HEK293 (cell line): ENCODE measurements around the gene GINS2.
A peak's percentile ranks its signal among the peaks of the same experiment; 100 is the strongest.

Experiments used
- CTCF ChIA-PET: fragments of 350-600 bp; formaldehyde crosslinking; extraction: SDS; loops from one replicate; lab custom pipeline; 2021; ENCODE audit warnings: antibody characterized with exemption; lab: Yijun Ruan, JAX
- POLR2A ChIA-PET: fragments of 300-600 bp; formaldehyde crosslinking; extraction: SDS; loops from one replicate; lab custom pipeline; 2020; ENCODE audit warnings: antibody characterized with exemption, inconsistent platforms; lab: Yijun Ruan, JAX
- H3K27ac ChIP-seq: fragments of 200-500 bp; sonication (Bioruptor generic); 2 replicates; pipeline ENCODE4 v1.5.1; 2014; ENCODE audit warnings: low read depth, low read length, control low read depth, inconsistent platforms; ENCODE audit errors: extremely low read depth
- H3K36me3 ChIP-seq, 2 experiments: fragments of 200-500 bp in 1 of 2; sonication (Bioruptor generic) in 1 of 2; 1 replicate in 1 of 2; 2 replicates in 1 of 2; pipeline ENCODE4 v1.5.1; 2014 to 2017; ENCODE audit warnings: inconsistent platforms in 2 of 2, low read length in 2 of 2; ENCODE audit not compliant: control insufficient read depth in 2 of 2, insufficient read depth in 1 of 2
- H3K4me1 ChIP-seq: fragments of 200-500 bp; sonication (Bioruptor generic); 2 replicates; pipeline ENCODE4 v1.5.1; 2014; ENCODE audit warnings: mild to moderate bottlenecking, low read length, inconsistent platforms; ENCODE audit not compliant: control insufficient read depth, insufficient read depth
- H3K4me3 ChIP-seq: 2 replicates; pipeline ENCODE4 v1.5.1; 2011; ENCODE audit warnings: low read depth, mild to moderate bottlenecking, control low read depth, low read length, moderate library complexity
- H3K9me3 ChIP-seq: fragments of 200-500 bp; sonication (Bioruptor generic); 2 replicates; pipeline ENCODE4 v1.5.1; 2014; ENCODE audit warnings: low read depth, low read length, inconsistent platforms; ENCODE audit not compliant: control insufficient read depth, insufficient read depth
- KLF10 ChIP-seq: fragments of 450-650 bp; IDR thresholded peaks from 2 replicates; pipeline ENCODE4 v1.5.1; 2018; ENCODE audit warnings: missing biosample characterization, mild to moderate bottlenecking, missing genetic modification characterization
- KLF16 ChIP-seq: fragments of 450-650 bp; formaldehyde crosslinking; IDR thresholded peaks from 2 replicates; pipeline ENCODE4 v1.5.1; 2017; ENCODE audit warnings: missing biosample characterization, missing genetic modification characterization
- REST ChIP-seq: fragments of 450-650 bp; formaldehyde crosslinking; IDR thresholded peaks from 2 replicates; pipeline ENCODE4 v1.5.1; 2016; ENCODE audit warnings: missing biosample characterization, missing genetic modification characterization
- TRIM28 ChIP-seq: IDR thresholded peaks from 2 replicates; pipeline ENCODE4 v1.6.1; 2011; ENCODE audit warnings: low read length, control low read depth, borderline replicate concordance
- WT1 ChIP-seq: fragments of 450-650 bp; formaldehyde crosslinking; IDR thresholded peaks from 2 replicates; pipeline ENCODE4 v1.5.1; 2016; ENCODE audit warnings: missing biosample characterization, missing genetic modification characterization
- ZBTB44 ChIP-seq: fragments of 450-650 bp; IDR thresholded peaks from 2 replicates; pipeline ENCODE4 v1.5.1; 2018; ENCODE audit warnings: missing biosample characterization, mild to moderate bottlenecking, missing genetic modification characterization
- ZEB2 ChIP-seq: fragments of 450-650 bp; formaldehyde crosslinking; IDR thresholded peaks from 2 replicates; pipeline ENCODE4 v1.5.1; 2016; ENCODE audit warnings: missing biosample characterization, missing genetic modification characterization
- ZFP3 ChIP-seq: fragments of 450-650 bp; formaldehyde crosslinking; IDR thresholded peaks from 2 replicates; pipeline ENCODE4 v1.5.1; 2016; ENCODE audit warnings: low read depth, missing biosample characterization, missing genetic modification characterization
- ZIC2 ChIP-seq: fragments of 450-650 bp; formaldehyde crosslinking; IDR thresholded peaks from 2 replicates; pipeline ENCODE4 v1.5.1; 2016; ENCODE audit warnings: missing biosample characterization, missing genetic modification characterization
- ZNF112 ChIP-seq: fragments of 450-650 bp; formaldehyde crosslinking; IDR thresholded peaks from 2 replicates; pipeline ENCODE4 v1.5.0; 2017; ENCODE audit warnings: missing biosample characterization, missing genetic modification characterization
- ZNF140 ChIP-seq: fragments of 450-650 bp; formaldehyde crosslinking; IDR thresholded peaks from 2 replicates; pipeline ENCODE4 v1.5.1; 2016; ENCODE audit warnings: missing biosample characterization, missing genetic modification characterization
- ZNF324 ChIP-seq: fragments of 450-650 bp; formaldehyde crosslinking; IDR thresholded peaks from 2 replicates; pipeline ENCODE4 v1.5.1; 2016; ENCODE audit warnings: missing biosample characterization, missing genetic modification characterization
- ZNF341 ChIP-seq: fragments of 450-650 bp; formaldehyde crosslinking; IDR thresholded peaks from 2 replicates; pipeline ENCODE4; 2016; ENCODE audit warnings: low read depth, missing biosample characterization, missing genetic modification characterization
- ZNF391 ChIP-seq: fragments of 450-650 bp; formaldehyde crosslinking; IDR thresholded peaks from 2 replicates; pipeline ENCODE4 v1.5.1; 2016; ENCODE audit warnings: low read depth, missing biosample characterization, missing genetic modification characterization, borderline replicate concordance
- ZNF426 ChIP-seq: fragments of 450-650 bp; formaldehyde crosslinking; IDR thresholded peaks from 2 replicates; pipeline ENCODE4 v1.5.1; 2017; ENCODE audit warnings: missing biosample characterization, missing genetic modification characterization, mild to moderate bottlenecking, inconsistent platforms, moderate library complexity
- ZNF449 ChIP-seq: fragments of 450-650 bp; formaldehyde crosslinking; IDR thresholded peaks from 2 replicates; pipeline ENCODE4 v1.5.1; 2017; ENCODE audit warnings: missing biosample characterization, mild to moderate bottlenecking, missing genetic modification characterization, moderate library complexity
- ZNF513 ChIP-seq: fragments of 450-650 bp; IDR thresholded peaks from 2 replicates; pipeline ENCODE4 v1.5.1; 2018; ENCODE audit warnings: missing biosample characterization, missing genetic modification characterization
- ZNF600 ChIP-seq: fragments of 450-650 bp; formaldehyde crosslinking; IDR thresholded peaks from 2 replicates; pipeline ENCODE4 v1.5.1; 2016; ENCODE audit warnings: missing biosample characterization, missing genetic modification characterization
- ZNF610 ChIP-seq: fragments of 450-650 bp; formaldehyde crosslinking; IDR thresholded peaks from 2 replicates; pipeline ENCODE4 v1.5.1; 2016; ENCODE audit warnings: missing biosample characterization, missing genetic modification characterization, borderline replicate concordance
- ZNF621 ChIP-seq: fragments of 450-650 bp; formaldehyde crosslinking; IDR thresholded peaks from 2 replicates; pipeline ENCODE4 v1.5.1; 2017; ENCODE audit warnings: missing biosample characterization, missing genetic modification characterization
- ZNF670 ChIP-seq: fragments of 450-650 bp; formaldehyde crosslinking; IDR thresholded peaks from 2 replicates; pipeline ENCODE4 v1.5.1; 2016; ENCODE audit warnings: missing biosample characterization, missing genetic modification characterization, low read depth

Gene GINS2

GRCh38 chr16:85667841-85668413 is 20.8 kb downstream of the GINS2 start:
- TF ChIP-seq ZFP3 (tag by site-specific recombination) (no peak), ZNF600 (tag by site-specific recombination) (peak; percentile 36; the same call in 1 of the 2 replicates), ZNF513 (tag by site-specific recombination) (peak; percentile 92), ZNF324 (tag by site-specific recombination) (no peak), ZNF449 (tag by site-specific recombination) (no peak), REST (no peak), ZIC2 (tag by site-specific recombination) (0 out of 2 replicates have a peak, but pooled peaks have one; percentile 12)
- no peaks in the 10 kb centered on the region for H3K4me1 ChIP-seq
- no peak overlapping the region for H3K27ac ChIP-seq
- POLR2A ChIA-PET, result interaction anchor here (1.2 kb wide), 1 partner anchor 49 kb away, joined by 3 read pairs; no protein-coding TSS in a partner anchor
- H3K9me3 ChIP-seq, result no peaks in the 10 kb centered on the region
- CTCF ChIA-PET, result interaction anchor here (1.7 to 2.7 kb wide), 2 partner anchors 9 to 10 kb away, joined by 5 to 8 read pairs; no protein-coding TSS in a partner anchor
- H3K36me3 ChIP-seq, result peaks cover 31 to 100% of the 10 kb centered on the region in 2 experiments; a peak in 2 of 3 replicates
- no peak overlapping the region for H3K4me3 ChIP-seq

- POLR2A ChIA-PET, result no interaction called here
- Histone ChIP-seq H3K4me1 (no peaks in the 10 kb centered on the region), H3K36me3 (peaks cover 25 to 100% of the 10 kb centered on the region in 2 experiments; a peak in 2 of 3 replicates), H3K27ac (no peak overlapping the region), H3K9me3 (no peaks in the 10 kb centered on the region), H3K4me3 (no peak overlapping the region)
- CTCF ChIA-PET, result interaction anchor here (1.7 to 2.7 kb wide), 2 partner anchors 8 to 9 kb away, joined by 5 to 8 read pairs; no protein-coding TSS in a partner anchor
- TF ChIP-seq ZBTB44 (tag by site-specific recombination) (no peak), REST (no peak), KLF10 (tag by site-specific recombination) (no peak), ZNF621 (tag by site-specific recombination) (no peak), KLF16 (tag by site-specific recombination) (no peak), ZNF112 (no peak), ZEB2 (tag by site-specific recombination) (no peak), ZNF391 (tag by site-specific recombination) (no peak), ZNF341 (tag by site-specific recombination) (no peak), WT1 (tag by site-specific recombination) (no peak), ZNF426 (tag by site-specific recombination) (no peak), ZNF610 (tag by site-specific recombination) (no peak), ZNF140 (tag by site-specific recombination) (no peak), ZNF670 (tag by site-specific recombination) (no peak), TRIM28 (no peak)
Measured at GRCh38 chr16:85667261-85667660, 21.5 kb downstream of the GINS2 start.
